ENCODE data around the gene EPHB2.

DNA sequence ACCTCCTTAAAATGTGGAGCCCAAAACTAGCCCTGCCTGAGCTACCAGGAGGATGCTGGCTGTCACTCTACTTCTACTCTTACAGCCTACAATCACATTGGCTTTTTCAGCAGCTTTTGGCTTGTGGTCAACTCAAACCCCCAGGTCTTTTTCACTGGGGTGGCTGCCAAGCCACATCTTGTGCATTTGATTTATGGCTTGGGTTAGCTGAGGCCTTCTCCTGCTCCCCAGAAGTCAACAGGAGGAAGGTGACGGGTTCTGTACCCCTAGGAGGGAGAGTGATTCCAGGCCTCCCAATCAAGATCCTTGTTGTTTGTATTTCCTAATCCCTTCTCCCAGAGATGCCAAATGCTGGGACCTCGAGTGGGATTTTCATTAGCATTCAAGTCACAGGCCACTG is 137.8 kb downstream of the EPHB2 start:
- TF ChIP-seq, protein P1, sequence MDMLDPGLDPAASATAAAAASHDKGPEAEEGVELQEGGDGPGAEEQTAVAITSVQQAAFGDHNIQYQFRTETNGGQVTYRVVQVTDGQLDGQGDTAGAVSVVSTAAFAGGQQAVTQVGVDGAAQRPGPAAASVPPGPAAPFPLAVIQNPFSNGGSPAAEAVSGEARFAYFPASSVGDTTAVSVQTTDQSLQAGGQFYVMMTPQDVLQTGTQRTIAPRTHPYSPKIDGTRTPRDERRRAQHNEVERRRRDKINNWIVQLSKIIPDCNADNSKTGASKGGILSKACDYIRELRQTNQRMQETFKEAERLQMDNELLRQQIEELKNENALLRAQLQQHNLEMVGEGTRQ (IDR thresholded peaks at IDR 0.05; ENCODE audit: low read depth, low read length): no peak
- TF ChIP-seq, protein P2, sequence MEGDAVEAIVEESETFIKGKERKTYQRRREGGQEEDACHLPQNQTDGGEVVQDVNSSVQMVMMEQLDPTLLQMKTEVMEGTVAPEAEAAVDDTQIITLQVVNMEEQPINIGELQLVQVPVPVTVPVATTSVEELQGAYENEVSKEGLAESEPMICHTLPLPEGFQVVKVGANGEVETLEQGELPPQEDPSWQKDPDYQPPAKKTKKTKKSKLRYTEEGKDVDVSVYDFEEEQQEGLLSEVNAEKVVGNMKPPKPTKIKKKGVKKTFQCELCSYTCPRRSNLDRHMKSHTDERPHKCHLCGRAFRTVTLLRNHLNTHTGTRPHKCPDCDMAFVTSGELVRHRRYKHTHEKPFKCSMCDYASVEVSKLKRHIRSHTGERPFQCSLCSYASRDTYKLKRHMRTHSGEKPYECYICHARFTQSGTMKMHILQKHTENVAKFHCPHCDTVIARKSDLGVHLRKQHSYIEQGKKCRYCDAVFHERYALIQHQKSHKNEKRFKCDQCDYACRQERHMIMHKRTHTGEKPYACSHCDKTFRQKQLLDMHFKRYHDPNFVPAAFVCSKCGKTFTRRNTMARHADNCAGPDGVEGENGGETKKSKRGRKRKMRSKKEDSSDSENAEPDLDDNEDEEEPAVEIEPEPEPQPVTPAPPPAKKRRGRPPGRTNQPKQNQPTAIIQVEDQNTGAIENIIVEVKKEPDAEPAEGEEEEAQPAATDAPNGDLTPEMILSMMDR (conservative IDR thresholded peaks at IDR 0.05; ENCODE audit: low read depth, low read length): no peak
- no peak for TF ChIP-seq POLR2A (IDR thresholded peaks at IDR 0.05; ENCODE audit: low read depth, low read length)
- no peak for TF ChIP-seq RCOR1 (IDR thresholded peaks at IDR 0.05; ENCODE audit: insufficient replicate concordance, low read length)
- no peak for TF ChIP-seq MXI1 (IDR thresholded peaks at IDR 0.05; ENCODE audit: borderline replicate concordance, low read depth, low read length)

All from IMR-90 (cell line).